Activated naive CD8-positive, alpha-beta T cell treated with anti-CD3 and anti-CD28 coated beads, Interleukin-2, amount 10 ng/mL, durations not matched to agents 7 days and 5 days (primary cell): Measurements from ENCODE around the gene EVI5. TPM values are rescaled to one million over a fixed set of nuclear protein-coding genes. Genes with fewer than 3 reads are reported as not detected.
"Not testable (repeated sequence)": the region's sequence is repeated elsewhere in the genome, so short reads cannot be mapped to it uniquely, and the experiment has no call there.

Source experiments
- ATAC-seq: fragments of 150-1000 bp; cut with Tn5 transposase; one replicate; pipeline ENCODE4 v1.10.0; 2021; ENCODE audit warnings: low read depth, moderate library complexity
- POLR2A ChIA-PET: fragments of 350-600 bp; sonication (Branson Sonifier 250); formaldehyde crosslinking; loops from one replicate; lab custom pipeline; 2021; ENCODE audit warnings: antibody characterized with exemption; lab: Charles Lee
- DNase-seq: peaks from one replicate; pipeline ENCODE4 v3.0.0; 2021
- H3K27ac Mint-ChIP-seq: one replicate; pipeline ENCODE4 v1.8.0; 2022; ENCODE audit warnings: mild to moderate bottlenecking, mixed read lengths
- H3K27me3 Mint-ChIP-seq: one replicate; pipeline ENCODE4 v1.8.0; 2022; ENCODE audit warnings: mild to moderate bottlenecking, moderate library complexity, mixed read lengths
- H3K36me3 Mint-ChIP-seq: one replicate; pipeline ENCODE4 v1.8.0; 2021; ENCODE audit warnings: mild to moderate bottlenecking, mixed read lengths
- H3K4me1 Mint-ChIP-seq: one replicate; pipeline ENCODE4 v1.8.0; 2021; ENCODE audit warnings: mixed read lengths
- H3K4me3 Mint-ChIP-seq: one replicate; pipeline ENCODE4 v1.8.0; 2022; ENCODE audit warnings: mild to moderate bottlenecking, moderate library complexity, mixed read lengths
- H3K9me3 Mint-ChIP-seq: one replicate; pipeline ENCODE4 v1.8.0; 2021; ENCODE audit warnings: mixed read lengths
- total RNA-seq, 2 experiments: library from RNA; stranded (reverse); gene quantifications; one replicate each; pipeline ENCODE4 v1.2.3, GENCODE V29; 2021

Gene EVI5
- total RNA-seq, 2 experiments from 2014 or later = 0.23 to 1.2 TPM

DNA sequence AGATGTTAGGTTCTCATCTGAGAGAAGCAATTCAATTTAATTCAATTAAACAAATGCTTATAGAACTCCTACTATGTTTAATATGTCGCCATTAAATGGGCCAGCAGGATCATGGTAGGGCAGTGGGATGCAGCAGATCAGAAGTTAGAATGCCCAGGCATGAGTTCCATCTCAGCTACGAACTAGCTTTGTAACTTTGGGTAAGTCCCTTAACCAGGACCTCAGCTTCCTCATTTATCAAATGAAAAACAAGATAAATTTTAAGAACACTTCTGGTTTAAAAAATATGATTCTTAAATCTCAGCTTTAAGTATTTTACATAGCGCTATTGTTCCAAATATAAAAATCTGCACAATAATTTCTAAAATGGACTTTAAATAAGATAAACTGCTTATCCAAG, 230.7 kb downstream of the EVI5 start:
- peaks cover 2% of the 10 kb centered on the region for H3K27me3 Mint-ChIP-seq
- no peak overlapping the region for H3K27ac Mint-ChIP-seq
- H3K36me3 Mint-ChIP-seq = peaks cover 15% of the 10 kb centered on the region
- ATAC-seq (no peak), DNase-seq (no peak)
- H3K9me3 Mint-ChIP-seq = peaks cover 5% of the 10 kb centered on the region
- H3K4me1 Mint-ChIP-seq = peaks cover 11% of the 10 kb centered on the region
- POLR2A ChIA-PET = interaction anchor here (1.0 to 1.1 kb wide), 2 partner anchors 16 to 68 kb away, joined by 3 read pairs; partner anchors contain the start of gene GFI1
- H3K4me3 Mint-ChIP-seq = no peak overlapping the region

DNA sequence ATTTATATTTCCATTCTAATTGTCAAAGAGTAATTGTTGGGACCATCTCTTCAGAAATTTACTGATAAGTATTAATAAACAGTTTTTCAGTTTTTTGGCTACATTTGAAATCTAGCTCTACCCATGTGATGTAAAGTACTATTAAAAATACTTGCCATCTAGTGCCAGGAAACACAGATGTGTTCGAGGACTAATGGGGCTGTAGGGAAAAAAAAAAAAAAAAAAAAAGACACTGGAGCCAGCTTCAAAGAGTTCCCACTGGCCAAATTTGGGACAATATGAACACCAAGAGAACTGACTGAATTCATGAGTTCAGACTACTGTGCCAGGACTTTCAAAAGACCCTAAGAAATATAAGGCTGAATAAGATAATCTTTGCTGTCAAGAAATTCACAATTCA, 233.0 kb downstream of the EVI5 start:
- H3K27me3 Mint-ChIP-seq = peaks cover 2% of the 10 kb centered on the region
- no peak overlapping the region for H3K4me3 Mint-ChIP-seq
- H3K9me3 Mint-ChIP-seq = peaks cover 6% of the 10 kb centered on the region
- no peak for DNase-seq
- ATAC-seq = no peak
- H3K36me3 Mint-ChIP-seq = peaks cover 14% of the 10 kb centered on the region
- H3K4me1 Mint-ChIP-seq = peaks cover 11% of the 10 kb centered on the region
- H3K27ac Mint-ChIP-seq = no peak overlapping the region
- POLR2A ChIA-PET = interaction anchor here (2.0 kb wide), 1 partner anchor 13 kb away, joined by 5 read pairs; no protein-coding TSS in a partner anchor

DNA sequence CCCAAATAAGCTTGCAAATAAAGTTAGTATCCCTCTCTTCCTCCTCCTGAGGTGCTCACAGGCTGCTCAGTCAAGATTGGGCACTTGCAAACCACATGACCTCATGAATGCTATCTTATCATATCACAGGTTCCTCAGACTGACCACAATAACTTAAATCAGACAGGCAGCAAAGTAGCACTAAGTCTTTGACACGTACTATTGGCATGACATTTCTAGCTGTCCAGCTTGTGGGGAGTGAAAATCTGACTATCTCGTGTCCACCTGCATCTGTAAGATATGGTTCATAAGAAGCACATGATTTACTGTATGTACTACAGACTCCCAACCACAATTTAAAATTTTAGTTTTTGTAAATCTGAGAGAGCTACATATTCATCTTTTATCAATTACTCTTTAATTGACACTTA, 240.1 kb downstream of the EVI5 start:
- no peak overlapping the region for H3K27ac Mint-ChIP-seq
- POLR2A ChIA-PET = interaction anchor here (1.0 to 1.8 kb wide), 3 partner anchors 51 to 61 kb away, joined by 3 to 11 read pairs (median 3); partner anchors contain the start of gene GFI1
- H3K27me3 Mint-ChIP-seq = no peaks in the 10 kb centered on the region
- H3K9me3 Mint-ChIP-seq = peaks cover 6% of the 10 kb centered on the region
- no peak overlapping the region for H3K4me3 Mint-ChIP-seq
- H3K4me1 Mint-ChIP-seq = peaks cover 18% of the 10 kb centered on the region
- peak; percentile 63 for ATAC-seq
- H3K36me3 Mint-ChIP-seq = peaks cover 18% of the 10 kb centered on the region
- DNase-seq = no peak

DNA sequence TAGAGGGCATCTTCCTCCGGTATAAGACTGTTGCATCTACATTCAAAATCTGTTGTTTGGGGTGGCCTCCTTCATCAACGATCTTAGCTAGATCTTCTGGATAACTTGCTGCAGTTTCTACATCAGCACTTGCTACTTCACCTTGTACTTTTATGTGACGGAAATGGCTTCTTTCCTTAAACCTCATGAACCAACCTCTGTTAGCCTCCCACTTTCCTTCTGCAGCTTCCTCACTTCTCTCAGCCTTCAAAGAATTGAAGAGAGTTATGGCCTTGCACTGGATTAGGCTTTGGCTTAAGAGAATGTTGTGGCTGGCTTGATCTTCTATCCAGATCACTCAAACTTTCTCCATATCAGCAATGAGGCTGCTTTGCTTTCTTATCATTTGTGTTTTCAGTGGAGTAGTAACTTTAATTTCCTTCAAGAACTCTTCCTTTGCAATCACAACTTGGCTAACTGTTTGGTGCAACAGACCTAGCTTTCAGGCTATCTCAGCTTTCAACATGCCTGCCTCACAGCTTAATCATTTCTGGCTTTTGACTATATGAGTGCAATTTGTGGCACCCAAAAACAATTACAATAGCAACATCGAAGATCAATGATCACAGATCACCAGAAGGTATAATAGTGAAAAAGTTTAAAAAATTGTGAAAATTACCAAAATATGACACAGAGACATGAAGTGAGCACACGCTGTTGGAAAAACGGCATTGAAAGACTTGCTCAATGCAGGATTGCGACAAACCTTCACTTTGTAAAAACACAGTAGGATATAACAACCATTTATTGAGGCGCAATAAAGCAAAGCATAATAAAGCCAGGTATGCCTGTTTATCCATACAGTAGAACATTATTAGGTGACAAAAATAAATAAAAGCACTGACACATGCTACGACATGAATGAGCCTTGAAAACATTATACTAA, 241.5 kb downstream of the EVI5 start:
- POLR2A ChIA-PET = interaction anchor here (1.0 to 1.8 kb wide), 2 partner anchors 57 to 59 kb away, joined by 3 to 11 read pairs; partner anchors contain the start of gene GFI1
- peaks cover 2% of the 10 kb centered on the region for H3K9me3 Mint-ChIP-seq

DNA sequence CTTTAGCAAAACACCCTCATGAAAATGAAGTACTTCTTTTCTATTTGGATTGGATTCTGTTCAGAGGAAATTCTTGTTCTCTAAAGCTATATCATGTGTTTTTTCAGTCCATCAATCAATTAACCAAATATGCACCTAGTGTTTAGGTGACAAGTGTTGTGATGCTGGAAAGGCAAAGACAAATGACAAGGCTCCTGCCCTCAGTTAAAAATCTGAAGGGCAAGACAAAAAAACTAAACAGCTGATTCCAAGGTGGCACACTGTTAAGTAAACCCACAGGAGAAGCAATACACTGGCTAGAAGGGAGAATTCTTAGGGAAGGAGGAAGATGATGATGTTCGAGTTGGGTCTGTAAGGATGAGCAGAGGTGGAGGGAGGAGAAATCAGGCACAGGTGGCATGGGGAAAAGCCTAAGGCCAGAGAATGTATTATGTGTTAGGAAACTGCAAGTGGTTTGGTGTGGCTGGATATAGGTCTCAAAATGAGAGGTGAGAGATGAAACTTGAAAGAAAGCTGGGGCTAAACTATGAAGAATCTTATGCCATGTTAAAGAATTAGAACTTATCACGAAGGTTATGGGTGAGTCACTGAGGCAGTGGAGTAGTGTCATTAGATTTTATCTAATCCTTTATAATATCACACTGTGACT, 246.4 kb downstream of the EVI5 start:
- Mint-ChIP-seq H3K4me3 (peak overlapping the region; percentile 62), H3K27ac (peak overlapping the region; percentile 96), H3K27me3 (no peaks in the 10 kb centered on the region), H3K9me3 (peaks cover 3% of the 10 kb centered on the region), H3K36me3 (peaks cover 27% of the 10 kb centered on the region), H3K4me1 (peaks cover 38% of the 10 kb centered on the region)
- POLR2A ChIA-PET = interaction anchor here (0.5 to 5.5 kb wide), 12 partner anchors 13 to 223 kb away, joined by 3 to 209 read pairs (median 5); partner anchors contain the start of gene GFI1
- ATAC-seq (peak; percentile 54), DNase-seq (no peak)

More for the DNA sequence above, 241.5 kb downstream of the EVI5 start:
- DNase-seq (no peak), ATAC-seq (no peak)
- peaks cover 15% of the 10 kb centered on the region for H3K36me3 Mint-ChIP-seq
- H3K4me1 Mint-ChIP-seq = peaks cover 25% of the 10 kb centered on the region
- H3K27ac Mint-ChIP-seq = no peak overlapping the region
- no peak overlapping the region for H3K4me3 Mint-ChIP-seq
- H3K27me3 Mint-ChIP-seq = no peaks in the 10 kb centered on the region

DNA sequence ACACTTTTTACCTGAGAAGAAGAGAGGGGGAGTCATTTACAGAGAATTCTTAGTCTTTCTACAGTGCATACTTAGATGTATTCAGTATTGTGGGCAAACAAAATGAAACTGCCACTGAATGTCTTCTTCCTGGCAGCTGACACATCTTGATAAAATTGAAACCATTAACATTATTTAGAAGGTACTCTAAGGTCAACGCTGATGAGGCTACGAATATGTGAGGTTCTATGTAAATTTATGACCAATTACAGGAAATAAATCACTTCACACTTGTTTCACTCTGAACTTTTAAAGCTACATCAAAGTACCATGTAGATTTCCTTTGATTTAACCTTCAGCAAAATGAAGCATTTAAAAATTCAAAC, 246.9 kb downstream of the EVI5 start:
- ATAC-seq = peak; percentile 62
- DNase-seq = no peak
- Mint-ChIP-seq H3K27me3 (no peaks in the 10 kb centered on the region), H3K4me3 (peak overlapping the region; percentile 62), H3K36me3 (peaks cover 31% of the 10 kb centered on the region), H3K4me1 (peaks cover 39% of the 10 kb centered on the region), H3K27ac (peak overlapping the region; percentile 96), H3K9me3 (peaks cover 4% of the 10 kb centered on the region)
- POLR2A ChIA-PET = interaction anchor here (0.5 to 5.5 kb wide), 14 partner anchors 12 to 505 kb away, joined by 3 to 209 read pairs (median 4); partner anchors contain the start of gene GFI1

DNA sequence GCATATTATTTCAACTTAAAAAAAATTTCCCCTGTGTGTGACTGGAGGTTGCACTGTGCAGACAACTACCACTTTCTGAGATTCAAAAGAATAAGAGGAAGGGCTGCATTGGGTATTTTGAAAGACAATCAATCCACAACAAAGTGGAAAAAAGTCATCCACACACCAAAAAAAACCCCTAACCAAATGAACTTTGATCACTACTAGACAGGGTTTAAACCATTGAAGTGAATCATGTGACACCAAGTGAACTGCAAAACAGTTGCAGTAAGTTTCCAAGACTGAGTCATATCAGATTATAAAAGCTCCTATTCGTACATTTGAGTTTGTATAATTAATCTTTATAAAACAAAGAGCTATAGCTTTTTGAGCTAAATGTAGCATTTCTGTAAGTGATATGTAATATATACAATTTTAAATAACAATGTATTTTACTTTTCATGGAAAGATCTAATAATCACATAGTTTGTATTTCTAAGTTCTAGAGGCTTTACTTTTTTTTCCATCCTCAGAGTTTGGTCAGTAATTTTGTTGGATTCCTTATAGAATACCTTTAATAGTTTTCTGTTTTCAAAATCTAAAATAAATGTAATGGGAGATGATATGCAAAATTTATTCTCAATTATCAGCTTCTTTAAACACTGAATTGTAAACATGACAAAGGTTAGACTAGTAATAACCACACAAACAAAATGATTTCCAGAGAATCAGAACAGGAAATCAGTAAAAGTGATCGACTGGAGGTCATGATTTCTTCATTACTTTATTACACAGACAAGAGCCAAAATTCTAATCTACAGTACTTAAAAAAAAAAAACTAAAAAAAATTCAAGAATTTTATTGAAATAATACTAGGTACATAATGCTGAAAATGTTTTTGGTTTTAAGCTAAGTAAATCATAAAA, 247.7 kb downstream of the EVI5 start:
- no peak for DNase-seq
- peaks cover 44% of the 10 kb centered on the region for H3K4me1 Mint-ChIP-seq
- H3K4me3 Mint-ChIP-seq = peak overlapping the region; percentile 78
- peaks cover 36% of the 10 kb centered on the region for H3K36me3 Mint-ChIP-seq
- POLR2A ChIA-PET = interaction anchor here (0.7 to 5.5 kb wide), 12 partner anchors 15 to 505 kb away, joined by 3 to 209 read pairs (median 4); partner anchors contain the start of gene GFI1
- ATAC-seq = peak; percentile 76
- peaks cover 7% of the 10 kb centered on the region for H3K9me3 Mint-ChIP-seq
- no peaks in the 10 kb centered on the region for H3K27me3 Mint-ChIP-seq
- H3K27ac Mint-ChIP-seq = peak overlapping the region; percentile 93

DNA sequence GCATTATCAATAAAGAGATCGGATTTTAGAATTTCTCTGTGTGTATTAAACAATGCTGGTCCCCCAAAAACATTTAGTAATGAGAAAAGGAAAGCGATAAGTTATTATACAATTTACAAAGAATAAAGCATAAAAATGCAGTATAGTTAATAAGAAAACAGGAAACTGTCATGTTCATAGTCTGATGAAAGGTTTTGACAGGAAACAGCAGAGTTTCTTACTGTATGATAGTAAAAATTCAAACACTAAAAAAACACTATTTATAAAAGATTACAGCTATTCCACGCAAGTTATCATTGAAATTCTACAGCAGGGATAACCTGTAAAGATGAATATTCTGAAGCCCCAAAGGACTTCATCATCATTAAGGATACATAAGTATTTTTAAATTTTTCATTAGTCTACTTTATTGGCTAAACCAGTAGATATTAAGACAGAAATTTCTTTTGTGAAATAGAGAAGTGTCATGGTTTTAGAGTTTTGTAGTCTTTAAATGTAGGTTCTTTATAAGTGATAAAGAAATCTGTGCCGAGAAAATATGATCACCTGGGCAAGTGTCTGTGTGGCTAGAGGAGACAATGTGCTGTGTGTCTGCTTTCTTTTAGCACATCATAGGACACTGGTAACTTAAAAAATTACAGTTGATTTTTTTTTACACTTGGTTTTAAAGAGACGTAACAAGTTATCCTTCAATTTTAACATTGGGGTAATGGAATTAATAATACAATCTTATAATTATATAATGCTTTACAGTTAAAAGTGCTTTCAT, 248.5 kb downstream of the EVI5 start:
- peak overlapping the region; percentile 78 for H3K4me3 Mint-ChIP-seq
- peaks cover 37% of the 10 kb centered on the region for H3K36me3 Mint-ChIP-seq

DNA sequence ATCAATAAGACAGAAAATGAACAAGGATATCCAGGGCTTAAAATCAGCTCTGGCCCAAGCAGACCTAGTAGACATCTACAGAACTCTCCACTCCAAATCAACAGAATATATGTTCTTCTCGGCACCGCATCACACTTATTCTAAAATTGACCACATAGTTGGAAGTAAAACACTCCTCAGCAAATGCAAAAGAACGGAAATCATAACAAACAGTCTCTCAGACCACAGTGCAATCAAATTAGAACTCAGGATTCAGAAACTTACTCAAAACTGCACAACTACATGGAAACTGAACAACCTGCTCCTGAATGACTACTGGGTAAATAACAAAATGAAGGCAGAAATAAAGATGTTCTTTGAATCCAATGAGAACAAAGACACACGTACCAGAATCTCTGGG, 252.5 kb downstream of the EVI5 start:
- not testable (repeated sequence) for H3K4me3 Mint-ChIP-seq, DNase-seq, H3K27me3 Mint-ChIP-seq, H3K9me3 Mint-ChIP-seq, ATAC-seq
- peaks cover 42% of the 10 kb centered on the region for H3K36me3 Mint-ChIP-seq
- H3K27ac Mint-ChIP-seq = peak overlapping the region; percentile 3
- POLR2A ChIA-PET = interaction anchor here (1.0 kb wide), 1 partner anchor 46 kb away, joined by 3 read pairs; the partner anchor contains the start of gene GFI1
- peaks cover 31% of the 10 kb centered on the region for H3K4me1 Mint-ChIP-seq

More for the DNA sequence above, 248.5 kb downstream of the EVI5 start:
- Mint-ChIP-seq H3K27ac (peak overlapping the region; percentile 93), H3K4me1 (peaks cover 42% of the 10 kb centered on the region), H3K9me3 (peaks cover 7% of the 10 kb centered on the region), H3K27me3 (no peaks in the 10 kb centered on the region)
- ATAC-seq (peak; percentile 31), DNase-seq (no peak)
- POLR2A ChIA-PET = interaction anchor here (0.6 to 5.5 kb wide), 5 partner anchors 14 to 159 kb away, joined by 3 to 209 read pairs (median 7); partner anchors contain the start of gene GFI1

DNA sequence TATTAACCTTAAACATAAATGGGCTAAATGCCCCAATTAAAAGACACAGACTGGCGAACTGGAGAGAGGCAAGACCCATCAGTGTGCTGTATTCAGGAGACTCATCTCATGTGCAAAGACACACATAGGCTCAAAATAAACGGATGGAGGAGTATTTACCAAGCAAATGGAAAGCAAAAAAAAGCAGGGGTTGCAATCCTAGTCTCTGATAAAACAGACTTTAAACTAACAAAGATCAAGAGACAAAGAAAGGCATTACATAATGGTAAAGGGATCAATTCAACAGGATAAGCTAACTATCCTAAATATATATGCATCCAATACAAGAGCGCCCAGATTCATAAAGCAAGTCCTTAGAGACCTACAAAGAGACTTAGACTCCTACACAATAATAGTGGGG, 253.0 kb downstream of the EVI5 start:
- peaks cover 42% of the 10 kb centered on the region for H3K36me3 Mint-ChIP-seq
- DNase-seq = not testable (repeated sequence)

DNA sequence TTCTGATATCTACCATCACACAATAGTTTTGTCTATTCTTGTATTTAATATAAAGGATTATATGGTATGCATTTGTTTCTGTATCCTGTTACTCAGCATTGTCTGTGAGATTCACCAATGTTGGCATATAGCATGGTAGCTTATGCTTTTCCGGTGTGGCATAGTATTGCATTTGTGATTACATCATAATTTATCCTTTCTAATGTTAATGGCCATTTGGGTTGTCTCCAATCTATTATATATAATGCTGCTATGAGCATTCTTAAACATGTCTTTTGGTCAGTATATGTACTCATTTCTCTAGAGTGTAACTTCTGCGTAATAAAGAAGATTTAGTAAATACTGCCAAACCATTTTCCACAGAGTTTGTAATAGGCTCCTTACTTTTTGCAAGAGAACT, 257.2 kb downstream of the EVI5 start:
- H3K36me3 Mint-ChIP-seq = peaks cover 19% of the 10 kb centered on the region
- POLR2A ChIA-PET = no interaction called here
- peaks cover 8% of the 10 kb centered on the region for H3K4me1 Mint-ChIP-seq
- DNase-seq = no peak
- peaks cover 4% of the 10 kb centered on the region for H3K9me3 Mint-ChIP-seq
- H3K27ac Mint-ChIP-seq = no peak overlapping the region
- no peak overlapping the region for H3K4me3 Mint-ChIP-seq
- H3K27me3 Mint-ChIP-seq = no peaks in the 10 kb centered on the region
- ATAC-seq = no peak

More for the DNA sequence above, 253.0 kb downstream of the EVI5 start:
- POLR2A ChIA-PET = interaction anchor here (1.0 kb wide), 1 partner anchor 46 kb away, joined by 3 read pairs; the partner anchor contains the start of gene GFI1
- ATAC-seq, H3K4me3 Mint-ChIP-seq, H3K9me3 Mint-ChIP-seq, H3K27me3 Mint-ChIP-seq: not testable (repeated sequence)
- peaks cover 30% of the 10 kb centered on the region for H3K4me1 Mint-ChIP-seq
- H3K27ac Mint-ChIP-seq = peak overlapping the region; percentile 3
